Colonic mucosa (tissue), 4 donors: ENCODE measurements around the gene AGO4. TPM values are rescaled to one million over a fixed set of nuclear protein-coding genes. Genes with fewer than 3 reads are reported as not detected.

Source experiments
- DNase-seq: peaks from one replicate; pipeline ENCODE4 v3.0.0-alpha.2; 2020
- H3K27ac ChIP-seq: fragments of 200-600 bp; one replicate; pipeline ENCODE4 v1.8.0; 2021
- H3K27me3 ChIP-seq: fragments of 200-600 bp; one replicate; pipeline ENCODE4 v1.8.0; 2021
- H3K36me3 ChIP-seq: fragments of 200-600 bp; one replicate; pipeline ENCODE4 v1.8.0; 2021
- H3K4me1 ChIP-seq: fragments of 200-600 bp; one replicate; pipeline ENCODE4 v1.8.0; 2021; ENCODE audit warnings: mild to moderate bottlenecking
- H3K4me3 ChIP-seq: fragments of 200-600 bp; one replicate; pipeline ENCODE4 v1.8.0; 2021
- H3K9ac ChIP-seq, 2 donors: one replicate each; pipeline ENCODE4 v1.7.0; 2013; ENCODE audit warnings: control low read depth in 2 of 2, low read depth in 2 of 2, low read length in 2 of 2
- H3K9me3 ChIP-seq: fragments of 200-600 bp; one replicate; pipeline ENCODE4 v1.8.0; 2021
- intact Hi-C: fragments of 100-400 bp; cut with DNase I; formaldehyde crosslinking; loops from one replicate; pipeline ENCODE4 v1.14.1; 2022
- total RNA-seq, 2 donors: library from RNA; stranded (reverse); fragmentation: NEBNext Ultra II Directional in 1 of 2; extraction: Animal tissue kit (Norgen Biotek cat#: 25700) in 1 of 2; gene quantifications; one replicate each; pipeline ENCODE4 v1.2.1, GENCODE V29; 2021
- TF ChIP-seq, protein P1 (sequence below): fragments of 200-600 bp; IDR thresholded peaks from one replicate; pipeline ENCODE4 v1.8.0; 2022; ENCODE audit warnings: antibody characterized with exemption, mild to moderate bottlenecking
- donor health status: healthy.
- donor health status: DM: no; HTN: no; CAD: no.
- donor health status: DM: no; HTN: no; CAD: no.

The AGO4 gene
- total RNA-seq, 2 donors from 2014 or later = 7.4 to 17.5 TPM

GRCh38 chr1:35893051-35893879 is 85.4 kb downstream of the AGO4 start:
- Histone ChIP-seq H3K27me3 (no peaks in the 10 kb centered on the region), H3K4me1 (no peaks in the 10 kb centered on the region), H3K27ac (no peak overlapping the region), H3K4me3 (no peak overlapping the region), H3K36me3 (no peaks in the 10 kb centered on the region), H3K9ac (no peak overlapping the region), H3K9me3 (no peaks in the 10 kb centered on the region)
- TF ChIP-seq, protein P1, sequence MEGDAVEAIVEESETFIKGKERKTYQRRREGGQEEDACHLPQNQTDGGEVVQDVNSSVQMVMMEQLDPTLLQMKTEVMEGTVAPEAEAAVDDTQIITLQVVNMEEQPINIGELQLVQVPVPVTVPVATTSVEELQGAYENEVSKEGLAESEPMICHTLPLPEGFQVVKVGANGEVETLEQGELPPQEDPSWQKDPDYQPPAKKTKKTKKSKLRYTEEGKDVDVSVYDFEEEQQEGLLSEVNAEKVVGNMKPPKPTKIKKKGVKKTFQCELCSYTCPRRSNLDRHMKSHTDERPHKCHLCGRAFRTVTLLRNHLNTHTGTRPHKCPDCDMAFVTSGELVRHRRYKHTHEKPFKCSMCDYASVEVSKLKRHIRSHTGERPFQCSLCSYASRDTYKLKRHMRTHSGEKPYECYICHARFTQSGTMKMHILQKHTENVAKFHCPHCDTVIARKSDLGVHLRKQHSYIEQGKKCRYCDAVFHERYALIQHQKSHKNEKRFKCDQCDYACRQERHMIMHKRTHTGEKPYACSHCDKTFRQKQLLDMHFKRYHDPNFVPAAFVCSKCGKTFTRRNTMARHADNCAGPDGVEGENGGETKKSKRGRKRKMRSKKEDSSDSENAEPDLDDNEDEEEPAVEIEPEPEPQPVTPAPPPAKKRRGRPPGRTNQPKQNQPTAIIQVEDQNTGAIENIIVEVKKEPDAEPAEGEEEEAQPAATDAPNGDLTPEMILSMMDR = no peak
- intact Hi-C loops = no loop called here
- no peak for DNase-seq

DNA sequence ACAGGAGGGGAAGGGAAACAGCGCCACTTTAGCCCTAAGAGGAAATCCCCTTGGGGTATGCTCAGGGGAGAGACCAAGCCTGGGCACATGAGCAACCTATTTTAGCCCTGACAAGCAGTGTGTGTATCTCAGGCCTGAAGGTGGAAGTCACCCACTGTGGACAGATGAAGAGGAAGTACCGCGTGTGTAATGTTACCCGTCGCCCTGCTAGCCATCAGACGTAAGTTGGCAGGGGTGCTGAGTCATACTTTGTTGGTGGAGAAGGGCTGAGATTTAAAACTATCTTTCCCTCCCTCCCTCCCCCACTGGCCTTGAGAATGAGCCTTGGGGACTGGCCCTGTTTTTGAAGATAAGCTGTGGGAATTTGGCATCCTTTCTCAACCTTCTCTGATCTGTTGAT is 86.4 kb downstream of the AGO4 start:
- Histone ChIP-seq H3K27me3 (no peaks in the 10 kb centered on the region), H3K27ac (no peak overlapping the region), H3K4me3 (no peak overlapping the region), H3K9me3 (no peaks in the 10 kb centered on the region), H3K36me3 (no peaks in the 10 kb centered on the region), H3K9ac (no peak overlapping the region), H3K4me1 (no peaks in the 10 kb centered on the region)
- no peak for DNase-seq
- intact Hi-C loops = no loop called here
- TF ChIP-seq, protein P1 = no peak

DNA sequence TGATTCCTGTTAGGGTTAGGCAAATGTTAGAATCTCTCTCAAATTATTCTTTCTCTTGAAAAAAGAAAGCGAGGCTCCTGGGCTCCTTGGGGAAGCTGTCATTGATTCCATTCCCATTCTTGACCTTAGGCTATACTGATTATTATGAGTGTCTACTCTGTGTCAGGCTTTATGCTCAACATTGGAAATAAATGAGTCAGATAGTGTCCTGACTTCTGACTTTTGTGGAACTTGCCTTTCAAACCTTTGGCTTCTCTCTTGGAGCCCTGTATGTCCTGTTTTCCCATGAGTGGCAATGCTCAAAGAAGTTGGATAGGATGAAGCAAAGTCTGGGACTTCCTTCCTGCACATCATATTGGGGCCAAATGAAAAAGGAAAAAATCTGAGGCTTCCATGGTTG is 86.8 kb downstream of the AGO4 start:
- Histone ChIP-seq H3K9me3 (no peaks in the 10 kb centered on the region), H3K27me3 (no peaks in the 10 kb centered on the region), H3K36me3 (no peaks in the 10 kb centered on the region), H3K27ac (no peak overlapping the region), H3K9ac (no peak overlapping the region), H3K4me1 (no peaks in the 10 kb centered on the region), H3K4me3 (no peak overlapping the region)
- intact Hi-C loops = no loop called here
- TF ChIP-seq, protein P1 = no peak
- no peak for DNase-seq

GRCh38 chr1:35899941-35900340 is 92.1 kb downstream of the AGO4 start:
- Histone ChIP-seq H3K27me3 (no peaks in the 10 kb centered on the region), H3K4me3 (no peak overlapping the region), H3K36me3 (no peaks in the 10 kb centered on the region), H3K9ac (no peak overlapping the region), H3K27ac (no peak overlapping the region), H3K4me1 (no peaks in the 10 kb centered on the region), H3K9me3 (no peaks in the 10 kb centered on the region)
- intact Hi-C loops = no loop called here
- TF ChIP-seq, protein P1 = no peak
- DNase-seq = no peak

DNA sequence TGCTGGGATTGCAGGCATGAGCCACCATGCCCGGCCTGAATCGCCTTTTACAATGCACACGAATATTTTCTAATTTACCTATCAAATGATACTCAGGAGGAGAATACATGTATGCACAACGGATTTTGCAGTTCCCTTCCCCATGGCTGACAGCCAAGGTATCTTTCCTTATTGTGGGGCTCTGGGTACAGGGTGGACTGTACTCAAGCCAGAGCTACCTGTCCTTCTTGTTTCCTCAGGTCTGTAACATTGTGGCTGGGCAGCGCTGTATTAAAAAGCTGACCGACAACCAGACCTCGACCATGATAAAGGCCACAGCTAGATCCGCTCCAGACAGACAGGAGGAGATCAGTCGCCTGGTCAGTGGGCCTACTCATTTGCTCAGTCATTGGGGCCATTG is 93.4 kb downstream of the AGO4 start:
- intact Hi-C loops = no loop called here
- Histone ChIP-seq H3K27me3 (no peaks in the 10 kb centered on the region), H3K4me3 (no peak overlapping the region), H3K27ac (no peak overlapping the region), H3K9me3 (no peaks in the 10 kb centered on the region), H3K36me3 (no peaks in the 10 kb centered on the region), H3K9ac (no peak overlapping the region), H3K4me1 (no peaks in the 10 kb centered on the region)
- no peak for DNase-seq
- TF ChIP-seq, protein P1 = no peak
